NCI-H748 (cell line): Measurements from ENCODE around the gene FFAR1.

ENCODE experiments used
- DNase-seq: peaks from one replicate; lab custom pipeline; 2025; ENCODE audit not compliant: unreplicated experiment; lab: John Stamatoyannopoulos, UW

The FFAR1 gene

DNA sequence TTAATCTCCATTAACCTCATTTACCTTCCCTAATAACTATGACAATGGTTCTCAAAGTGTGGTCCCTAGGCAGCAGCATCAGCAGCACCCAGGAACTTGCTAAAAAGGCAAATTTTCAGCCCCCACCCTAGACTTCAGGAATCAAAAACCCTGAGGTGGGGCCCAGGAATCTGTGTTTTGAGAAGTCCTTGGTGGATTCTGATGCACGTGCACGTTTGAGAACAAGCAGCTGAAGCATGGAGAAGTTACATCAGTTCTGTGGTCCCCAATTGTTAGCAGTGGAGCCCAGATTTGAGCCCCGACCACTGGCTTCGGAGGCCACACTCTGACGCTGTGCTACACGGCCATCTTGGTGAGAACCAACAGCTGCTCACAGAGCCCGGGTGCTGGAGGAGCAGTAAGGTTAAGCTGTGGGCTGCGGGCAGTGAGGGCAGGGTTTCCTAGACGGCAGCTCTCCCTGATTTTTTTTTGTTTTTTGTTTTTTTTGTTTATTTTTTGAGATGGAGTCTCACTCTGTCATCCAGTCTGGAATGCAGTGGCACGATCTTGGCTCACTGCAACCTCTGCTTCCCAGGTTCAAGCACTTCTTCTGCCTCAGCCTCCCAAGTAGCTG, 32.7 kb upstream of the FFAR1 start:
- DNase-seq, result no peak

DNA sequence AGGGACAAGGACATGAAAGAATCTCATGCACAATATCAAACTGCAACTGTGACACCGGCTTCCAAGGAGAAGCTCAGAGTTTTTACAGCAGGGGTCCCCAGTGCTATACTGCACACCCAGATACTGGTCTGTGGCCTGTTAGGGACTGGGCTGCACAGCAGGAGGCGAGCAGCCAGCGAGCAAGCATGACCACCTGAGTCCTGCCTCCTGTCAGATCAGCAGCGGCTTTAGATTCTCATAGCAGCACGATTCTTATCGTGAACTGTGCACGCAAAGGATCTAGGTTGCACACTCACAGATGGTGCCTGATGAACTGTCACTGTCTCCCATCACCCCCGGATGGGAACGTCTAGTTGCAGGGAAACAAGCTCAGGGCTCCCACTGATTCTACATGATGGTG, 31.8 kb upstream of the FFAR1 start:
- DNase-seq, result no peak

DNA sequence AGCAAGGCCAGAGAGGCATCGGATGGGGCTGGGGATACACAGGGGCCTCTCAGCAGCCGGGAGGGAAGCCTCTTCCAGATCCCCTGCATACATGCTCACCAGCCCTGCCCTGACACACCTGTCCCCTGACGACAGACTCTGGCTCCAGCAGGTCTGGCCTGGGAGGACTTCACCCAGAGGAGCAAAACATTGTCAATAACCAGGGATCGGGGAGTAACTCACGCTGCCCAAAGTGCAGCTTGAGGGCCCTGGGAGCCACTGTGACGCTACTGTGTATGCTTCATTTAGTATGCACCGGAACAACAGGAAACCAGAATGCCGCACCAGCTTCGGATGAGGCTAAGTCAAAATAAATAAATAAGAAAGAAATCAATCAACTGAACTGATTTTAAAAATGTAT, 31.1 kb upstream of the FFAR1 start:
- DNase-seq, result peak; percentile 34

DNA sequence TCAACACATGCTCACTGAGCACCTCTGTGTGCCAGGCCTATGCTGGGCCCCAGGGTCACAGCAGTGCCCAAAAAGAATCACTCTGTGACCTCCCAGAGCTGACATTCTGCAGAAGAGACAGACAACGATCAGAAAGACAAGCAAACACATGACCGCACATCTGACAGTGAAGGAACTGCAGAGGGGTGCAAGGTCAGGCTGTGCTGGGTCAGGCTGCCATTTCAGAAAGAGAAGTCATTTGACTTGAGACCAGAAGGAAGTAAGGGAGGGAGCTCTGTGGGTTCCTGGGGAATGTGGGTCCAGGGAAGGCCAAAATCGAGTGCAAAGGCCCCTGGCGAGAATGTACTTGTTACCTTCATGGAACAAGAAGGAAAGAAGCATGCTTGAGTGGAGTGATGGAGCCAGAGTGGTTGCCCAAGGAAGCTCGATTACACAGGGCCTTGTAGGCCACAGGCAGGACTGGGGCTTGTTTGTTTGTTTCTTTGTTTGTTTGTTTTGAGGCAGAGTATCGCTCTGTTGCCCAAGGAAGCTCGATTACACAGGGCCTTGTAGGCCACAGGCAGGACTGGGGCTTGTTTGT, 30.1 kb upstream of the FFAR1 start:
- DNase-seq, result no peak

DNA sequence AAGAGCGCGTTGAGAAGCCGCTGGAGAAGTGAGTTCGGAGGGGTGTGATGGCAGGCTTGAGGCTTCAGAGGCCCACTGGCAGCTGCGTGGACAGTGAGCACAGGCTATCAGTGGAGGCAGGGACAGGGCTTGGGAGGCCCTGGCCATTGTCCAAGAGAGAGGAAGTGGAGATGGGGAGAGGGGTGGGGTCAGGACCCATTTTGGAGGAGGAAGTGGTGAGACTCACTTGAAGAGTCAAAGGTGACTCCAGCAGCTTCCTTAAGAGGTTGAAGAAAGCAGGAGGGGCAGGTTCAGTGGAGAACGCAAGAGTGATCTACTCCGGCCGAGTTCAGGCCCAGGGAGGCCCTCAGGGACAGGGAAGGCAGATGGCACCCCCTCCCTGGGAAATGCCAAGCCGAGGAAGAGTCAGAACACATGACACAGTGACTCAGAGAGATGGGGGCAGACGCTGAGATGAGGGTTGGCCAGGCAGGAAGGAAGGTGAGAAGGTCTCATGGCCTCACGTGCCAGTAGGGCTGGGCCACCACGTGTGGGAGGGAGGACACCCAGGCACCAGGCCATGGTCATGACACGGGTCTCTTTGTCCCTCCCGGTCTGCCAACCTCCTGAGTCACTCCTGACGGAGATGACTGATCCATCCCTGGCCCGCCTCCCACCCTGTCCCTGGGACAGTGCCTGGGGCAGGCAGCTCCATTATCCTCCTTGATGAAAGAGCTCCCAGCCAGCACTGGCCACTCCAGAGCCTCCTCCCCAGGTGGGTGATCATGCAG, 28.8 kb upstream of the FFAR1 start:
- no peak for DNase-seq

DNA sequence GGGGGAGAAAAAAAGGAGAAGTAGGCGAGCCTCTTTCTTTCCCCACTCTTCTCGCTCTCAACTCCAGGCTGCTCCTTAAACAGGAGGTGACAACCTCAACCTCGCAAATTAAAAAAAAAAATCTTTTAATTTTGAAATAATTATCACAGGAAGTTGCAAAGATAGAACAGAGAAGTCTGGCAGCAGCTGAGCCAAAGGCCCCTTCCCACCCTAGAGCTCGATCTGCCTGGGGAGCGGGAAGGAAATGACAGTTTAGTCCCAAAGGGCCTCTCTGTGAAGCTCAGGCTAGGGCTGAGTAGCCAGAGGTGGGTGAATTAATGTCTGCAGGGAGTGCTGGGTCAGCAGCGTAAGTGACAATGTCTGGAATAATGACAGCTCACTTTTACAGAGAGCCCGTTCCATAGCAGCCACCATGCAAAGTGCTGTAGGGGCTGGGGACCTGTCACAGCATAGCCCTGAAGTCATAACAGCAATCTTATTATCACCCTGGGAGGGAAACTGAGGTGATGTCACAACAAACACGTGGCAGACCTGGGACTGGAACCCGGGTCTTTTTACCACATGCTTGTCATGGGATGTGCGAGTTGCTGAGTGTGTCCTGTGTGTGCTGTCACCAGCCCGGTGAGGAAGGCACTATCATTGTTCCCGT, 27.5 kb upstream of the FFAR1 start:
- no peak for DNase-seq

DNA sequence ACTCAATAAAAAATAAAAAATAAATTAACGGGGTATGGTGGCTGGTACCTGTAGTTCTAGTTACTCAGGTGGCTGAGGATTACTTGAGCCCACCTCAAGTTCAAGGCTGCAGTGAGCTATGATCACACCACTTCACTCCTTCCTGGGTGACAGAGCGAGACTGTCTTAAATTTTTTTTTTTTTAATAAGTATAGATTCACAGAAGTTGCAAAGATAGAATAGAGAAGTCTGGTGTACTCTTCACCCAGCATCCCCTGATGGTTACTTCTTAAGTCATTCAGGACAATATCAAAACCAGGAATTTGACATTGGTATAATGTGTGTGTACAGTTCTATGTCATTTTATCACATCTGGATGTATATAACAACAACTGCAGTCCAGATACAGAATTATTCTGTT, 26.4 kb upstream of the FFAR1 start:
- no peak for DNase-seq

DNA sequence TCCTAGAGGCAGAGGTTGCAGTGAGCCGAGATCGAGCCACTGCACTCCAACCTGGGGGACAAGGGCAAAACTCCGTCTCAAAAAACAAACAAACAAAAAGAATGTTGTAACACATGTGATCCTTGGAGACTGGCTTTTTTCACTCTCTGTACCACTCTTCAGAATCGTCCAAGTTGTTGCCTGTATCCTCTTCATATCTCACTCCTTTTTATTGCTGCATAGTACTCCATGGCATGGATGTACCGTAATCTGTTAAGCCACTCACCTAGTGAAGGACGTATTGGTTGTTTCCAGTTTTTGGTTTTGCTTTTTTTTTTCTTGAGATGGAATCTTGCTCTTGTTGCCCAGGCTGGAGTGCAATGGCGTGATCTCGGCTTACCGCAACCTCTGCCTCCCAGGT, 25.7 kb upstream of the FFAR1 start:
- DNase-seq, result no peak

DNA sequence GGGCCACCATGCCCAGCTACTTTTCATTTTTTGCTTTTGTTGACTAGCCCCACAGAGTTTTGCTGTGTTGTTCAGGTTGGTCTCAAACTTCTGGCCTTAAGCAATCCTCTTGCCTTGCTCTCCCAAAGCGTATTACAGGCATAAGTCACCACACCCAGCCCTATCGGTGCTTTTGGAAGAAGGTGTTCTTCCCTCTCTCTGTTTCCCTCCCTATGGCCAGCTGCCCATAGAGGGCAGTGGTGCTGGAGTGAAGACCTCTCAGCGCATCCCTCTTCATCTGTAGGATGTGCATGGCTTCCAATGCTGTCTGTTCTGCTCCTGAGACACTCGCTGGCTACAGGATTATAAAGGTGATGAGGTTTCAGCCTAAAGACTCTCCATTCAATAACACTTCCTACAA, 20.1 kb upstream of the FFAR1 start:
- peak; percentile 24 for DNase-seq

DNA sequence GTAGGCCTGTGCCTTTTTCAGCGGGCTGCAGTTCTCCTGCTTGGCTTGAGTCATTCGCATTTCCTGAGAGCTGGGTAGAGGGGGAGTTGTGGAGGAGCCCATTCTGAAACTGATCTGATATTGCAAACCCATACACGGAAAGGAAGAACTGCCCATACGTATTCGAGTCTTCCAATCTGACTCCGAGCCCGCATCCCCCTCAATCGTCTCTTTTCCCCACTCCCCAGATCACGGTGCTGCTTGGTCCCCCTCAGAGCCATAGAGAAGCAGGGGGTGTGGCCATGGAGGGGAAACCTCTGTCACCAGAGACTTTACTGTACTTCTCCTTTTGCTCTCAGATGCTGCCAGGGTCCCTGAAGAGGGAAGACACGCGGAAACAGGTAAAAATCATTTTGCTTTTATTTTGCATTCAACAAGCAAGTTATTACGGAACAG, 18.8 kb upstream of the FFAR1 start, which contains the start of gene CD22:
Gene CD22, plus strand, starts transcription at position 337 of the 435 bp plus-strand sequence. CDS start 2,854 bp downstream, outside the sequence.
- DNase-seq, result no peak

DNA sequence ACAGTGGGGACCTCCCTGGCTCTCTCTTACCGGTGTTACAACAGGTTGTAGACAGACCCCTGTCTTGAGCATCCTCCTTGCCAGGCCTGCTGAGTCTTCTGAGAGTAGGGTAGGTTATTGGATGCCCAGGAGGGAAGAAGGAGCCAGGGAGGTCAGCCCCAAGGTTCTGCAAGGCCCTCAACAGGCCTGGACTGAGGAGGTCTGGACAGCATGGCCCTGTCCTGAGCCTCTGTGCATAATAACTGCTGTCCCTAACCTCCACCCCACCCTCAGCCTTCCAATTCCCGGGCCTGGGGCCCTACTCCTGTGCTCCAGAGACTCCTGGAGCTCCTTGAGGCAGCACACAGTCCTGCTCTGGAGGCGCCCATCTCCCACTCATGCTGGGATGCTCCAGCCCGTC, 18.4 kb upstream of the FFAR1 start:
- no peak for DNase-seq

DNA sequence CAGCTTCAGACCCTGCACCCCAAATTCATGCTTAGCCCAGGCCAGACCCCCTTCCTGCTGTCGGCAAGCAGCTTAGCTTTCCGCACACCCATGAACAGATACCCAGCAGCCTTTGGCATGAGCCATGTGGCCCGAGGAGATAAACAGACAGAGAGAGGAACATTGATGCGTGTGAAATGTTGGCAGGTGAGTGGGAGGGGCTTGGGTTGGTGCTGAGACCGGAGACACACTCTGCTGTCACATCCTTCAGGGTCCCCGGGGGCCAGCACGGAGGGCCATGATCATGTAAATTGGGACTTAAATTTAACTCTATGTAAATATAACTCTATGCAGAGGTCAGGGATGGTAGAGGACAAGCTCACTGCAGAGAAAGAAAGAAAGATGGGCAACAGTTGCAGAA, 17.2 kb upstream of the FFAR1 start:
- DNase-seq, result no peak

DNA sequence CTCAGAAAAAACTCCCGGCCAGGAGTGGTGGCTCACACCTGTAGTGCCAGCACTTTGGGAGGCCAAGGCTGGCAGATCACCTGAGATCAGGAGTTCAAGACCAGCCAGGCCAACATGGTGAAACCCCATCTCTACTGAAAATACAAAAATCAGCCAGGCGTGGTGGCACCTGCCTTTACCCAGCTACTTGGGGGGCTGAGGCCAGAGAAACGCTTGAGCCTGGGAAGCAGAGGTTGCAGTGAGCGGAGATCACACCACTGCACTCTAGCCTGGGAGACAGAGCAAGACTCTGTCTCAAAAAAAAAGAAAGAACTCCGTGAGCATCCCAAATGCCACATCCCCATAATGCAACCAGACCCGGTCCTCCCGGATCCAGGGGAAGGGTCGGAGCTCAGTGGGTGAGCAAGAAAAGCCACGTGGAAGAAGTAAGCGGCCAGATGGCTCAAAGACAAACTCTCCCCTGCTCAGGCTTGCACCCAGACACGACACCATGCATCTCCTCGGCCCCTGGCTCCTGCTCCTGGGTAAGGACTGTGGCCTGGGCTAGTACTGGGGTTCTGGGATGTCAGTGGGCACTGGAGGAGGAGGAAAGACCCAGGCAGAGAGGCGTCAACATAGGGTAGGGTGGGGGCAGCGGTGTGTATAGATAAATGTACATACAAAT, 16.0 kb upstream of the FFAR1 start:
- no peak for DNase-seq

DNA sequence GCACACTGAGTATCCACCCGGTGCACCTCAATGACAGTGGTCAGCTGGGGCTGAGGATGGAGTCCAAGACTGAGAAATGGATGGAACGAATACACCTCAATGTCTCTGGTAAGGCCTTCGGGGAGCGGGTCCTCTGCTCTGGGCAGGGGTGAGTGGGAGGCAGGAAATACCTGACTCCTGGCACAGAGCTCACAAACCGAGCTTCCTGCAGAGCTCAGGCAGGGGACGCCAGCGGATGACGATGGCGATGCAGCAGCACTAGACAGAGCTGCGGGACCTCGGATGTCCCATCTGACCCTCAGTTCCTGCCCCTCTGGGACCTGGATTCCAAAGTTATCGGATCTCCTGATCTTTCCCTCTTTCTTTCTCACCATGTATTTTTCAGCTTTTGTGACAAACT, 14.9 kb upstream of the FFAR1 start:
- DNase-seq, result no peak

DNA sequence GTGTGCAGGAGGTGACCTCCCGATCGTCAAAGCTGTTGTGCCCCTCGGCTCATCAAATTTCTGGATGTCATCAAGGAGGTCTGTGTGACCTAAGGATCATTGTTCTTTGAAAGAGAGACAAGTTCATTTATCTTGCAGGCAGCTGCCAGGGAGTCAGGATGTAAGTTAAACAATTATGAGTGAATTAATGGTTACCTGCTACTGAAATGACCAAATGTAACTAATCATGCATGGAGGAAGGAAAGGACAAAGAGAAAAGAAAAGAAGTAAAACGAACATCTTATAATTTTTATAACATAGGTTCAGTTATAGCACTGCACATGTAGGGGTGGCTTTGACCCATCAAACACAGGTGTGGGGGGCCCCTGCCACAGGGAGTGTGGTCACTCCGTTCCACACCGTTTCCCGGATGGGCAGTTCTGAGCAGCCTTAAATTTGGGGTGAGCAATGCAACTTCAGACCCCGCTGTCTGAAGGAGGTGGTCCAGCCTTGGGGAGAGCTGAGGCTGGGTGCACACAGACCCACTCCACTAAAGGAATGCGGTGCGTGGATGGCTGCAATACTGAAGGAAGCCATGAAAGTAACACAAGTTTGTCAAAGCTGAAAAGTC, 13.5 kb upstream of the FFAR1 start:
- DNase-seq, result no peak

DNA sequence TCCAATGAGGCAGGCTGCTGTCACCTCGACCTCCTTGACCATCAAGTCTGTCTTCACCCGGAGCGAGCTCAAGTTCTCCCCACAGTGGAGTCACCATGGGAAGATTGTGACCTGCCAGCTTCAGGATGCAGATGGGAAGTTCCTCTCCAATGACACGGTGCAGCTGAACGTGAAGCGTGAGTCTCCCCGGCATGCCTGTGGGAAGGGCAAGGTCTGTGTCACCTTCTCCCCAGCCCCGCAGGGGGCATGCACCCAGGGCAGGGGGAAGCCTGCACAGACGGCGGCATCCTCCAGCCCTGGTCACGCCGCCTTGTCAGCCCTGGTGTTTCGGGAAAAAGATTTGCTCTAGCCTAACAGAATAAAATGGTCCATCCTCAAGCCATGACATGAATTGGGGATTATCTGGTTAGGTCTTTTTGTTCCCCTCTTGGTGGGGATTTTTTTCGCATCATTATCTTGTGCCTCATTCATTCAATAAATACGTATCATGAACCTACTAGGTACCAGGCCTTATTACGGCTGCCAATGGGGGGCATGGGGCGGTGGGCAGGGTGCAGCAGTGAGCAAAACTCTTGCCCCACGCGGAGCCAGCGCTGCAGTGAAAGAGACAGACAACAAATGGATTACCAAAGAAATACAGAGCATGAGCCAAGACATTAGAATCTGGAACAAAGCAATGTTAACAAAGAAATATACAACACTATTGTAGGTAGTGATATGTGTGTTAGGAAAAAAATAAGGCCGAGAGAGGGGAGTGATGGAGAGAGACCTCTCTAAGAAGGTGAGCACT, 11.3 kb upstream of the FFAR1 start:
- no peak for DNase-seq

DNA sequence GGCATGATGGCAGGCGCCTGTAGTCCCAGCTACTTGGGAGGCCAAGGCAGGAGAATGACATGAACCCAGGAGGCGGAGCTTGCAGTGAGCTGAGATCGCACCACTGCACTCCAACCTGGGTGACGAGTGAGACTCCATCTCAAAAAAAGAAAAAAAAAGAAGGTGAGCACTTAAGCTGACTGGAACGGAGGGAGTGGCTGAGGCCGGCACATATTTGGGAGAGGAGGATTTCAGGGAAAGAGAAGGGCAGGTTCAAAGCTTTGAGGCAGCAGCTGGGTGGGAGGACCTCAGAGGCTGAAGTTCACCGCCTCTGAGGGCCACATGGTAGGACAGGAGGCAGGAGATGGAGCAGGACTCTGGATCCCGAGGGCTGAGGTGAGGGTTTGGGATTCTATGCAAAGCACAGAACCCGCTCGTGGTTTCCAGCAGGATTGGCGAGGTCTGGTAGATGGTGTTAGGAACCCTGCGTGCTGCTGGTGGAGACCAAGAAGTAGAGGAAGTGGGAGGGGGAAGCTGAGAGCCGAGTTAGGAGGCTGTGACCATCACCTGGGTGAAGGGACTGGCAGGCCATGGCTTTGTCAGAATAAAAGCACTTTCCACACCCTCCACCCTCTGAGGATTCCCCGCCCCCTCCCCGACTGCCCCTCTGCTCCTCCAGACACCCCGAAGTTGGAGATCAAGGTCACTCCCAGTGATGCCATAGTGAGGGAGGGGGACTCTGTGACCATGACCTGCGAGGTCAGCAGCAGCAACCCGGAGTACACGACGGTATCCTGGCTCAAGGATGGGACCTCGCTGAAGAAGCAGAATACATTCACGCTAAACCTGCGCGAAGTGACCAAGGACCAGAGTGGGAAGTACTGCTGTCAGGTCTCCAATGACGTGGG, 10.4 kb upstream of the FFAR1 start:
- no peak for DNase-seq

DNA sequence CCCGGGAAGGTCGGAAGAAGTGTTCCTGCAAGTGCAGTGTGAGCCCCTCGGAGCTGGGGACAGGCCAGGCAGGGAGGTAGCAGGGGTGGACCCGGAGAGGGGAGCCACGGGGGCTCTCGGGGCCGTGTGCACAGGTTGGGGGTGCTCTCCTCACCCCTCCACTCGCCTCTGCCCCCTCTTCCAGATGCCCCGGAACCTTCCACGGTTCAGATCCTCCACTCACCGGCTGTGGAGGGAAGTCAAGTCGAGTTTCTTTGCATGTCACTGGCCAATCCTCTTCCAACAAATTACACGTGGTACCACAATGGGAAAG, 9.8 kb upstream of the FFAR1 start:
- no peak for DNase-seq

DNA sequence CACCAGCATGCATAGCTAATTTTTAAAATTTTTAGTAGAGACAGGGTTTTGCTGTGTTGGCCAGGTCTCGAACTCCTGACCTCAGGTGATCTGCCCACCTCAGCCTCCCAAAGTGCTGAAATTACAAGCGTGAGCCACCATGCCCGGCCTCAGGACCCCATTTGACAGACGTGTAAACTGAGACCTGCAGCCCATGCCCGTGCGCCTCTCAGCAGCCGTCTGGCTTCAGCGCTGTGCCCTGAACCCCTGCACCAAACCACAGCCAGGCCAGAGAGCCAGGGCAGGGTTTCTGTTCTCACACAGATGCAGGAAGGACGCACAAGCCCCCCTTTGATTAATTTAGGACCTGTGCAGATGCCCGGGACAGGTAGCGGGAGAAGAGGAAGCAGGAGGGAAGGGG, 7.3 kb upstream of the FFAR1 start:
- no peak for DNase-seq
